ENCODE data around the gene CADPS. TPM values are rescaled to one million over a fixed set of nuclear protein-coding genes. Genes with fewer than 3 reads are reported as not detected.

CADPS gene
- polyA plus RNA-seq, 1 donor (not counting 4 experiments of a cell fraction or from before 2014, with no cell fraction given) = not detected

DNA sequence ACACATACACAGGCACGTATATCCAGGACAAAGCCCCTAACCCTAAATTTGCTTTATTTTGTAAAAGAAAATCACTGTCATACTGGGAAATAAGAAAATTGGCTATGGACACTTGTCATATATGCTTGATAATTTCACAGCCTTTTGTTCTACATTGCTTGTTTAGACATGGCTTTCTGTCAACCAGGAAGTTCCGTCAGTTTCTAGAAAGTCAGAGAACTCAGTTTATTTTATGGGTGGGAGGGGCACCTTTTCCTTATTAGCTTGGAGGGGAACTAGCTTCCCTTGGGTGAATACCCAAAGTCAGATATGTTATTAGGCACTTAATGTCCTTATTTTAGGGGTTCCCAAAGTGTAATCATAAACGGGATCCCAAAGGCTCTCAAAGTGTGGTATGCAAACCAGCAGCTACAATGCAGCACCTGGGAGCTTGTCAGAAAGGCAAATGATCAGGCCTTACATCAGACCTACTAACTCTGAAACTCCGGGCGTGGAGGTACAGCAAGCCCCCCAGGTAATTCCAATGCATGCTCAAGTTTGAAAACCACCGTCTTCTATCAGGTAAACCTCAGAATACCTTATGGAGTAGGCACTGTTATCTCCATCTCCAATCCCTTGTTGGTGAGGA is 50.1 kb downstream of the CADPS start:
- no peak for FAIRE-seq
- Histone ChIP-seq H3K9me1 (ENCODE audit: control insufficient read depth, extremely low read depth, insufficient read depth, low read length) (no peaks in the 10 kb centered on the region), H3K4me1 (ENCODE audit: control insufficient read depth, extremely low read depth, insufficient read depth, low read length) (no peaks in the 10 kb centered on the region), H3K79me2 (ENCODE audit: control insufficient read depth, insufficient read depth, low read length) (no peaks in the 10 kb centered on the region), H3K27me3 (ENCODE audit: control insufficient read depth, extremely low read depth, insufficient read depth, low read length) (peaks cover 3% of the 10 kb centered on the region), H2AFZ (ENCODE audit: control insufficient read depth, low read length) (no peak overlapping the region), H3K27ac (ENCODE audit: control insufficient read depth, insufficient read depth, low read length) (no peak overlapping the region), H3K36me3 (ENCODE audit: control insufficient read depth in 2 of 2, extremely low read depth in 1 of 2, insufficient read depth in 2 of 2, low read length in 2 of 2) (no peaks in the 10 kb centered on the region), H4K20me1 (ENCODE audit: control insufficient read depth, extremely low read depth, insufficient read depth, low read length) (no peaks in the 10 kb centered on the region), H3K9me3 (ENCODE audit: control insufficient read depth, low read depth, low read length) (no peaks in the 10 kb centered on the region), H3K4me3 (ENCODE audit: control insufficient read depth in 2 of 3, extremely low read depth in 1 of 3, insufficient read depth in 2 of 3, low read depth in 1 of 3, low read length in 3 of 3) (no peak overlapping the region), H3K9ac (ENCODE audit: control insufficient read depth, extremely low read depth, insufficient read depth, low read length) (no peak overlapping the region), H3K4me2 (ENCODE audit: control insufficient read depth, extremely low read depth, insufficient read depth, low read depth, low read length) (no peak overlapping the region)
- dilution Hi-C loops (cut with MboI; ENCODE audit: extremely low pct_ligation_motif_present, low sequenced_read_pairs) = no loop called here
- no peak for DNase-seq (ENCODE audit: low read depth, low spot score)
- no peak for TF ChIP-seq EZH2 (IDR thresholded peaks at IDR 0.05; ENCODE audit: low read length)
- TF ChIP-seq, protein P1, sequence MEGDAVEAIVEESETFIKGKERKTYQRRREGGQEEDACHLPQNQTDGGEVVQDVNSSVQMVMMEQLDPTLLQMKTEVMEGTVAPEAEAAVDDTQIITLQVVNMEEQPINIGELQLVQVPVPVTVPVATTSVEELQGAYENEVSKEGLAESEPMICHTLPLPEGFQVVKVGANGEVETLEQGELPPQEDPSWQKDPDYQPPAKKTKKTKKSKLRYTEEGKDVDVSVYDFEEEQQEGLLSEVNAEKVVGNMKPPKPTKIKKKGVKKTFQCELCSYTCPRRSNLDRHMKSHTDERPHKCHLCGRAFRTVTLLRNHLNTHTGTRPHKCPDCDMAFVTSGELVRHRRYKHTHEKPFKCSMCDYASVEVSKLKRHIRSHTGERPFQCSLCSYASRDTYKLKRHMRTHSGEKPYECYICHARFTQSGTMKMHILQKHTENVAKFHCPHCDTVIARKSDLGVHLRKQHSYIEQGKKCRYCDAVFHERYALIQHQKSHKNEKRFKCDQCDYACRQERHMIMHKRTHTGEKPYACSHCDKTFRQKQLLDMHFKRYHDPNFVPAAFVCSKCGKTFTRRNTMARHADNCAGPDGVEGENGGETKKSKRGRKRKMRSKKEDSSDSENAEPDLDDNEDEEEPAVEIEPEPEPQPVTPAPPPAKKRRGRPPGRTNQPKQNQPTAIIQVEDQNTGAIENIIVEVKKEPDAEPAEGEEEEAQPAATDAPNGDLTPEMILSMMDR (optimal IDR thresholded peaks at IDR 0.05 in 1 of 3, IDR thresholded peaks at IDR 0.05 in 1 of 3, conservative IDR thresholded peaks at IDR 0.05 in 1 of 3; ENCODE audit: extremely low read depth in 1 of 3, insufficient read depth in 2 of 3, low read length in 3 of 3) = no peak

DNA sequence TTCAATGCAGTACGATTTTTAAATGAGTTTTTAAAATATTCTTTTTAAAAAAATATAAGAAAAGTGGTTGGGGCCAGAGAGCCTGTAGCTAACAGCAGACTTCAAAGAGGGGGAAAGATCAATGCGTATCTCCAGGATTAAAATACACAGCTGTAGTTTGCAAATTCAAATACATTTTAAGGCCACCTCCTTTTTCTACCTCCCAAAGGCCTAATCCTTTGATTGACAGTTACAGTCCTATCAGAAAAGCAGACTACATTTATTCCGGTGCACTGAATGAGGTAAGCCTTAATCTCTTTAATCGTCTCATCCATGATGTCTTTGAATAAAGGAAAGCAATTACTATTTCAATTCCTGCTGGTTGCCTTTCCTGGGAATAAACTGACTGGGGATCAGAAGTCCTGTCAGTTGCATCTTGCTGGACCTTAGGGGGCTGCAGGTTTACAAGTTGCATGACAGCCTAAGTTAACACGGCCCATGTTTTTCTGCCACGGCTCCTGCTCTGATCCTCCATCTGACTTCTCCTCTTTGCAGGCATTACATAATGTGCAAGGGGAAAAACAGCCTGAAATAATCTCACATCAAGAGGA is 51.7 kb downstream of the CADPS start:
- no peaks in the 10 kb centered on the region for H3K36me3 ChIP-seq (ENCODE audit: control insufficient read depth in 2 of 2, extremely low read depth in 1 of 2, insufficient read depth in 2 of 2, low read length in 2 of 2)
- H3K27me3 ChIP-seq (ENCODE audit: control insufficient read depth, extremely low read depth, insufficient read depth, low read length) = no peaks in the 10 kb centered on the region
- no peak overlapping the region for H3K9ac ChIP-seq (ENCODE audit: control insufficient read depth, extremely low read depth, insufficient read depth, low read length)
- DNase-seq (ENCODE audit: low read depth, low spot score) (no peak), FAIRE-seq (no peak)
- H2AFZ ChIP-seq (ENCODE audit: control insufficient read depth, low read length) = no peak overlapping the region
- no peak overlapping the region for H3K4me3 ChIP-seq (ENCODE audit: control insufficient read depth in 2 of 3, extremely low read depth in 1 of 3, insufficient read depth in 2 of 3, low read depth in 1 of 3, low read length in 3 of 3)
- no peaks in the 10 kb centered on the region for H3K79me2 ChIP-seq (ENCODE audit: control insufficient read depth, insufficient read depth, low read length)
- no peaks in the 10 kb centered on the region for H3K9me3 ChIP-seq (ENCODE audit: control insufficient read depth, low read depth, low read length)
- no peaks in the 10 kb centered on the region for H3K9me1 ChIP-seq (ENCODE audit: control insufficient read depth, extremely low read depth, insufficient read depth, low read length)
- H3K27ac ChIP-seq (ENCODE audit: control insufficient read depth, insufficient read depth, low read length) = no peak overlapping the region
- dilution Hi-C loops (cut with MboI; ENCODE audit: extremely low pct_ligation_motif_present, low sequenced_read_pairs) = no loop called here
- no peak for TF ChIP-seq EZH2 (IDR thresholded peaks at IDR 0.05; ENCODE audit: low read length)
- TF ChIP-seq, protein P1 (optimal IDR thresholded peaks at IDR 0.05 in 1 of 3, IDR thresholded peaks at IDR 0.05 in 1 of 3, conservative IDR thresholded peaks at IDR 0.05 in 1 of 3; ENCODE audit: extremely low read depth in 1 of 3, insufficient read depth in 2 of 3, low read length in 3 of 3) = no peak
- no peak overlapping the region for H3K4me2 ChIP-seq (ENCODE audit: control insufficient read depth, extremely low read depth, insufficient read depth, low read depth, low read length)
- H4K20me1 ChIP-seq (ENCODE audit: control insufficient read depth, extremely low read depth, insufficient read depth, low read length) = no peaks in the 10 kb centered on the region
- no peaks in the 10 kb centered on the region for H3K4me1 ChIP-seq (ENCODE audit: control insufficient read depth, extremely low read depth, insufficient read depth, low read length)
